Measurements from ENCODE around the gene CANX.

- no peak for TF ChIP-seq EP300 (IDR thresholded peaks at IDR 0.05)
- no peak for TF ChIP-seq POLR2AphosphoS5 (IDR thresholded peaks at IDR 0.05)
Observed at GRCh38 chr5:179762781-179763176, 64.0 kb downstream of the CANX start.
